Measurements from ENCODE around the gene ANOS1.

The ANOS1 gene

GRCh38 chrX:8726031-8726652 is 5.8 kb downstream of the ANOS1 start:
- Histone ChIP-seq H2AFZ (ENCODE audit: insufficient read depth, low read length, poor library complexity) (no peak overlapping the region), H3K18ac (ENCODE audit: low read length) (no peak overlapping the region), H2BK5ac (ENCODE audit: low read depth, low read length, poor library complexity) (no peak overlapping the region), H3K14ac (ENCODE audit: low read length) (no peak overlapping the region), H3K9me3 (ENCODE audit: insufficient read depth, low read depth, low read length) (no peaks in the 10 kb centered on the region), H4K8ac (ENCODE audit: low read depth, low read length) (no peak overlapping the region), H2BK120ac (ENCODE audit: insufficient read depth, low read length, poor library complexity) (no peak overlapping the region), H2BK12ac (ENCODE audit: low read length) (no peak overlapping the region), H3K79me2 (ENCODE audit: control insufficient read depth, insufficient read depth, low read length, poor library complexity) (no peaks in the 10 kb centered on the region), H4K91ac (ENCODE audit: low read depth, low read length) (no peak overlapping the region), H3K27ac (ENCODE audit: low read depth, low read length) (no peak overlapping the region), H3K23ac (ENCODE audit: low read length) (no peak overlapping the region), H3K4ac (ENCODE audit: low read depth, low read length) (no peak overlapping the region), H2AK5ac (ENCODE audit: low read length) (no peak overlapping the region), H3K4me1 (ENCODE audit: control insufficient read depth in 1 of 2, insufficient read depth in 2 of 2, low read length in 2 of 2) (peaks cover 0 to 9% of the 10 kb centered on the region in 2 experiments), H3K79me1 (ENCODE audit: low read length) (no peaks in the 10 kb centered on the region), H3K4me3 (ENCODE audit: low read depth, low read length) (no peak overlapping the region), H3K9ac (ENCODE audit: low read length) (no peak overlapping the region), H4K12ac (ENCODE audit: low read depth, low read length) (no peak overlapping the region), H3K4me2 (ENCODE audit: low read length) (no peak overlapping the region), H3K27me3 (ENCODE audit: insufficient read depth, low read length) (no peaks in the 10 kb centered on the region), H3K36me3 (ENCODE audit: control insufficient read depth in 1 of 2, insufficient read depth in 2 of 2, low read length in 2 of 2) (no peaks in the 10 kb centered on the region)
- WGBS (ENCODE audit: extremely low coverage, insufficient coverage, insufficient read length) = no CpG with 5 or more reads among the region's 7 CpGs
- DNase-seq = no peak

- Histone ChIP-seq H2BK12ac (ENCODE audit: low read length) (no peak overlapping the region), H4K12ac (ENCODE audit: low read depth, low read length) (no peak overlapping the region), H3K4ac (ENCODE audit: low read depth, low read length) (no peak overlapping the region), H3K27me3 (ENCODE audit: insufficient read depth, low read length) (no peaks in the 10 kb centered on the region), H3K79me2 (ENCODE audit: control insufficient read depth, insufficient read depth, low read length, poor library complexity) (no peaks in the 10 kb centered on the region), H2BK120ac (ENCODE audit: insufficient read depth, low read length, poor library complexity) (no peak overlapping the region), H4K91ac (ENCODE audit: low read depth, low read length) (no peak overlapping the region), H3K36me3 (ENCODE audit: control insufficient read depth in 1 of 2, insufficient read depth in 2 of 2, low read length in 2 of 2) (no peaks in the 10 kb centered on the region), H3K4me2 (ENCODE audit: low read length) (no peak overlapping the region), H2AFZ (ENCODE audit: insufficient read depth, low read length, poor library complexity) (no peak overlapping the region), H3K23ac (ENCODE audit: low read length) (no peak overlapping the region), H2AK5ac (ENCODE audit: low read length) (no peak overlapping the region), H3K18ac (ENCODE audit: low read length) (no peak overlapping the region), H4K8ac (ENCODE audit: low read depth, low read length) (no peak overlapping the region), H3K14ac (ENCODE audit: low read length) (no peak overlapping the region), H2BK5ac (ENCODE audit: low read depth, low read length, poor library complexity) (no peak overlapping the region), H3K4me3 (ENCODE audit: low read depth, low read length) (no peak overlapping the region), H3K4me1 (ENCODE audit: control insufficient read depth in 1 of 2, insufficient read depth in 2 of 2, low read length in 2 of 2) (peaks cover 0 to 7% of the 10 kb centered on the region in 2 experiments), H3K9ac (ENCODE audit: low read length) (no peak overlapping the region), H3K79me1 (ENCODE audit: low read length) (no peaks in the 10 kb centered on the region), H3K27ac (ENCODE audit: low read depth, low read length) (no peak overlapping the region), H3K9me3 (ENCODE audit: insufficient read depth, low read depth, low read length) (no peaks in the 10 kb centered on the region)
- no peak for DNase-seq
- WGBS (ENCODE audit: extremely low coverage, insufficient coverage, insufficient read length) = no CpG with 5 or more reads among the region's 7 CpGs
Measured at GRCh38 chrX:8724300-8724699, 7.6 kb downstream of the ANOS1 start.

- H2BK12ac ChIP-seq (ENCODE audit: low read length) = no peak overlapping the region
- no peak overlapping the region for H3K23ac ChIP-seq (ENCODE audit: low read length)
- H3K4ac ChIP-seq (ENCODE audit: low read depth, low read length) = no peak overlapping the region
- no peak overlapping the region for H3K4me2 ChIP-seq (ENCODE audit: low read length)
- no peak overlapping the region for H3K27ac ChIP-seq (ENCODE audit: low read depth, low read length)
- no peak overlapping the region for H3K18ac ChIP-seq (ENCODE audit: low read length)
- no CpG with 5 or more reads among the region's 2 CpGs for WGBS (ENCODE audit: extremely low coverage, insufficient coverage, insufficient read length)
- no peak overlapping the region for H4K12ac ChIP-seq (ENCODE audit: low read depth, low read length)
- no peak for DNase-seq
- H2BK5ac ChIP-seq (ENCODE audit: low read depth, low read length, poor library complexity) = no peak overlapping the region
- H2AFZ ChIP-seq (ENCODE audit: insufficient read depth, low read length, poor library complexity) = no peak overlapping the region
- H3K79me1 ChIP-seq (ENCODE audit: low read length) = no peaks in the 10 kb centered on the region
- H2AK5ac ChIP-seq (ENCODE audit: low read length) = no peak overlapping the region
- no peaks in the 10 kb centered on the region for H3K79me2 ChIP-seq (ENCODE audit: control insufficient read depth, insufficient read depth, low read length, poor library complexity)
- H4K8ac ChIP-seq (ENCODE audit: low read depth, low read length) = no peak overlapping the region
- no peaks in the 10 kb centered on the region for H3K9me3 ChIP-seq (ENCODE audit: insufficient read depth, low read depth, low read length)
- peaks cover 0 to 4% of the 10 kb centered on the region in 2 experiments for H3K4me1 ChIP-seq (ENCODE audit: control insufficient read depth in 1 of 2, insufficient read depth in 2 of 2, low read length in 2 of 2)
- no peaks in the 10 kb centered on the region for H3K27me3 ChIP-seq (ENCODE audit: insufficient read depth, low read length)
- no peak overlapping the region for H2BK120ac ChIP-seq (ENCODE audit: insufficient read depth, low read length, poor library complexity)
- H3K9ac ChIP-seq (ENCODE audit: low read length) = no peak overlapping the region
- H3K14ac ChIP-seq (ENCODE audit: low read length) = no peak overlapping the region
- no peak overlapping the region for H3K4me3 ChIP-seq (ENCODE audit: low read depth, low read length)
- no peaks in the 10 kb centered on the region for H3K36me3 ChIP-seq (ENCODE audit: control insufficient read depth in 1 of 2, insufficient read depth in 2 of 2, low read length in 2 of 2)
- no peak overlapping the region for H4K91ac ChIP-seq (ENCODE audit: low read depth, low read length)
Measured at GRCh38 chrX:8721536-8721935, 10.4 kb downstream of the ANOS1 start.

GRCh38 chrX:8720136-8720535 is 11.8 kb downstream of the ANOS1 start:
- no peak overlapping the region for H3K4me3 ChIP-seq (ENCODE audit: low read depth, low read length)
- H3K4me1 ChIP-seq (ENCODE audit: control insufficient read depth in 1 of 2, insufficient read depth in 2 of 2, low read length in 2 of 2) = peaks cover 0 to 4% of the 10 kb centered on the region in 2 experiments
- H3K23ac ChIP-seq (ENCODE audit: low read length) = no peak overlapping the region
- no peaks in the 10 kb centered on the region for H3K9me3 ChIP-seq (ENCODE audit: insufficient read depth, low read depth, low read length)
- H3K4me2 ChIP-seq (ENCODE audit: low read length) = no peak overlapping the region
- no peak overlapping the region for H3K4ac ChIP-seq (ENCODE audit: low read depth, low read length)
- no peak for DNase-seq
- no peak overlapping the region for H2BK120ac ChIP-seq (ENCODE audit: insufficient read depth, low read length, poor library complexity)
- no peak overlapping the region for H3K18ac ChIP-seq (ENCODE audit: low read length)
- no peaks in the 10 kb centered on the region for H3K27me3 ChIP-seq (ENCODE audit: insufficient read depth, low read length)
- no peak overlapping the region for H4K12ac ChIP-seq (ENCODE audit: low read depth, low read length)
- no peak overlapping the region for H2AK5ac ChIP-seq (ENCODE audit: low read length)
- WGBS (ENCODE audit: extremely low coverage, insufficient coverage, insufficient read length) = no CpG with 5 or more reads among the region's 6 CpGs
- no peak overlapping the region for H2AFZ ChIP-seq (ENCODE audit: insufficient read depth, low read length, poor library complexity)
- no peak overlapping the region for H4K8ac ChIP-seq (ENCODE audit: low read depth, low read length)
- no peak overlapping the region for H2BK12ac ChIP-seq (ENCODE audit: low read length)
- H3K9ac ChIP-seq (ENCODE audit: low read length) = no peak overlapping the region
- no peak overlapping the region for H3K14ac ChIP-seq (ENCODE audit: low read length)
- no peaks in the 10 kb centered on the region for H3K79me1 ChIP-seq (ENCODE audit: low read length)
- no peak overlapping the region for H3K27ac ChIP-seq (ENCODE audit: low read depth, low read length)
- H3K36me3 ChIP-seq (ENCODE audit: control insufficient read depth in 1 of 2, insufficient read depth in 2 of 2, low read length in 2 of 2) = no peaks in the 10 kb centered on the region
- no peak overlapping the region for H4K91ac ChIP-seq (ENCODE audit: low read depth, low read length)
- no peaks in the 10 kb centered on the region for H3K79me2 ChIP-seq (ENCODE audit: control insufficient read depth, insufficient read depth, low read length, poor library complexity)
- H2BK5ac ChIP-seq (ENCODE audit: low read depth, low read length, poor library complexity) = no peak overlapping the region
